Peyer's patch (tissue), 4 donors: Measurements from ENCODE around the gene NAV2.

ENCODE experiments used
- POLR2A ChIP-seq, 2 donors: fragments of 450-650 bp; IDR thresholded peaks; one replicate each; pipeline ENCODE4 v1.5.1; 2017; ENCODE audit warnings: antibody characterized with exemption in 2 of 2, mild to moderate bottlenecking in 2 of 2, moderate library complexity in 2 of 2
- TF ChIP-seq, protein P1 (sequence below), 6 experiments: fragments of 450-650 bp in 4 of 6; fragments of 200-600 bp in 2 of 6; sonication (generic) in 1 of 6; IDR thresholded peaks; one replicate each; pipeline ENCODE4 v1.5.1; 2017 to 2019; ENCODE audit warnings: antibody characterized with exemption in 6 of 6, mild to moderate bottlenecking in 3 of 6, moderate library complexity in 1 of 6

DNA sequence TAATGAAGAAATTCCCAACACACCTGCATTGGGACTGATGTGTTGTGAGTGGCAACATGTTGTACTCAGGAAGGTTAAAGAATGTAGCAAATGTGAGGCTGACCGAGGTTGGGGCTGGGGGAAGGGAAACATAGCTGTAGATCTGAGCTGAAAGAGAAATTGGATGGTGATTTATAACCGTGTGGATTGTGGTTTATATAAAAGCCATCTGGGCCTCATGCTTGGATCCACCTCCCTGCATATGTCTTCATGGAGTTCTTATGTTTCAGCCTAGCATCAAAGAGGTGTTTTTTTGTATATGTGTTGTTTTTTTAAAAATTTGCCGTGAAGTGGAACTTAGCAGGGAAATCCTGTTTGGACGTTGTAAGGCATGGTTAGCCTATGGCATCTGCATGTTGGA, 141.3 kb downstream of the NAV2 start:
- TF ChIP-seq, protein P1, sequence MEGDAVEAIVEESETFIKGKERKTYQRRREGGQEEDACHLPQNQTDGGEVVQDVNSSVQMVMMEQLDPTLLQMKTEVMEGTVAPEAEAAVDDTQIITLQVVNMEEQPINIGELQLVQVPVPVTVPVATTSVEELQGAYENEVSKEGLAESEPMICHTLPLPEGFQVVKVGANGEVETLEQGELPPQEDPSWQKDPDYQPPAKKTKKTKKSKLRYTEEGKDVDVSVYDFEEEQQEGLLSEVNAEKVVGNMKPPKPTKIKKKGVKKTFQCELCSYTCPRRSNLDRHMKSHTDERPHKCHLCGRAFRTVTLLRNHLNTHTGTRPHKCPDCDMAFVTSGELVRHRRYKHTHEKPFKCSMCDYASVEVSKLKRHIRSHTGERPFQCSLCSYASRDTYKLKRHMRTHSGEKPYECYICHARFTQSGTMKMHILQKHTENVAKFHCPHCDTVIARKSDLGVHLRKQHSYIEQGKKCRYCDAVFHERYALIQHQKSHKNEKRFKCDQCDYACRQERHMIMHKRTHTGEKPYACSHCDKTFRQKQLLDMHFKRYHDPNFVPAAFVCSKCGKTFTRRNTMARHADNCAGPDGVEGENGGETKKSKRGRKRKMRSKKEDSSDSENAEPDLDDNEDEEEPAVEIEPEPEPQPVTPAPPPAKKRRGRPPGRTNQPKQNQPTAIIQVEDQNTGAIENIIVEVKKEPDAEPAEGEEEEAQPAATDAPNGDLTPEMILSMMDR (IDR thresholded peaks at IDR 0.05): no peak
- no peak for TF ChIP-seq POLR2A (IDR thresholded peaks at IDR 0.05)
